Measurements from ENCODE around the gene STYXL2. TPM values are rescaled to one million over a fixed set of nuclear protein-coding genes. Genes with fewer than 3 reads are reported as not detected.

Gene STYXL2
- total RNA-seq, 1 donor from 2014 or later, result 0.27 TPM

DNA sequence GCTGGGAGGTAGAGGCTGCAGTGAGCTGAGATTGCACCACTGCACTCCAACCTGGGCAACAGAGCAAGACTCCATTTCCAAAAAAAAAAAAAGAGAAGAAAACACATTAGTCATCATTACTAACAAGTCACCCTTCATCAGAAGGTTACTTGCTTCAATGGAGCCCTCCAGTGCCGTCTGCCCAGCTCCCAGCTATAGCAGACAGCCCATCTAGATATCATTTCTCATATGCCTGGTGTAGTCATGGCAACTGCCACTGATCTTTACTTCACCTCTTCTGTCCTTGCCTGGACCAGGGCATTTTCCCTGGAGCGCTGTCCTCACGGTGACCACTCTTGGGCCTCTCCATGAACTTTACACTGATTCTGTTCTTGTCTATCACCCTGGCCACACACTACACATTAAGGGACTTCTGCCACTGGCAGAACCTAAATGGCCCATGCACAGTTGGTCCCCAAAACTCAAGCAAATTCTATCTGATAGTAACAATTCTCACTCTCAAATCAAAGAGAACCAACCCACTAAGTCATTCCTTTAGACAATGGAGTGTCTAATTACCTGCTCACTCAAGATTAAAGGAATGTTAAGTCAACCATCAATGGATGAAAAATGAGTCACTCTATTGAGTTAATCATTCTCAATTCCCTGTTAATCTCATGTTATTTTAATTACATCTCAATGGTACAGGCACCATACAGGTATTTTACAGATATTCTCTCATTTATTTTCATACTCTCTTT lies 16.6 kb upstream of the STYXL2 start:
- H3K27me3 Mint-ChIP-seq (ENCODE audit: unreplicated experiment), result peaks cover 6% of the 10 kb centered on the region
- no peak for TF ChIP-seq CTCF (IDR thresholded peaks at IDR 0.05; ENCODE audit: partially characterized antibody, unreplicated experiment)
- no peaks in the 10 kb centered on the region for H3K9me3 Mint-ChIP-seq (ENCODE audit: unreplicated experiment)
- peaks cover 9% of the 10 kb centered on the region for H3K36me3 Mint-ChIP-seq (ENCODE audit: unreplicated experiment)
- no peak for DNase-seq
- H3K4me1 Mint-ChIP-seq (ENCODE audit: low read depth, unreplicated experiment), result peaks cover 10% of the 10 kb centered on the region
- no peak overlapping the region for H3K4me3 Mint-ChIP-seq (ENCODE audit: unreplicated experiment)
- no peak overlapping the region for H3K27ac Mint-ChIP-seq (ENCODE audit: unreplicated experiment)

DNA sequence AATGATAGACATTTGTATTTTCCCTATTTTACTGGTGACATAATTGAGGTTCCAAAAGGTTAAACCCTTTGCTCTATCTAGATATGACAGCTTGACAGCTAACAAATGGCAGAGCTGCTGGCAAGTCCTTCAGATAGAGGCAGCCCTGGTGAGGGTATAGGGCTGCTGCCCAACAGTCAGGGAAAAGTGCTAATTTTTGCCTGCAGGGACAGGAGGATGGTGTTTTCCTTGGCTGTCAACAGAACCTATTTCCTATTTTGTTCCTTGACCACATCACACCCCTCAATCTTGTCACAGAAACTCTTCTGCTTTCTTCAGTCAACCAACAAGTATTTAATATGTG lies 16.0 kb upstream of the STYXL2 start:
- Mint-ChIP-seq H3K9me3 (ENCODE audit: unreplicated experiment) (no peaks in the 10 kb centered on the region), H3K27me3 (ENCODE audit: unreplicated experiment) (peaks cover 6% of the 10 kb centered on the region), H3K4me1 (ENCODE audit: low read depth, unreplicated experiment) (peaks cover 11% of the 10 kb centered on the region), H3K36me3 (ENCODE audit: unreplicated experiment) (peaks cover 9% of the 10 kb centered on the region), H3K4me3 (ENCODE audit: unreplicated experiment) (no peak overlapping the region), H3K27ac (ENCODE audit: unreplicated experiment) (no peak overlapping the region)
- TF ChIP-seq CTCF (IDR thresholded peaks at IDR 0.05; ENCODE audit: partially characterized antibody, unreplicated experiment), result no peak
- DNase-seq, result no peak

- Mint-ChIP-seq H3K4me3 (ENCODE audit: unreplicated experiment) (no peak overlapping the region), H3K9me3 (ENCODE audit: unreplicated experiment) (no peaks in the 10 kb centered on the region), H3K27ac (ENCODE audit: unreplicated experiment) (no peak overlapping the region), H3K27me3 (ENCODE audit: unreplicated experiment) (peaks cover 1% of the 10 kb centered on the region), H3K4me1 (ENCODE audit: low read depth, unreplicated experiment) (peaks cover 11% of the 10 kb centered on the region), H3K36me3 (ENCODE audit: unreplicated experiment) (peaks cover 9% of the 10 kb centered on the region)
- no peak for TF ChIP-seq CTCF (IDR thresholded peaks at IDR 0.05; ENCODE audit: partially characterized antibody, unreplicated experiment)
- DNase-seq, result no peak
Measured at GRCh38 chr1:167081594-167082156, 12.2 kb upstream of the STYXL2 start.

DNA sequence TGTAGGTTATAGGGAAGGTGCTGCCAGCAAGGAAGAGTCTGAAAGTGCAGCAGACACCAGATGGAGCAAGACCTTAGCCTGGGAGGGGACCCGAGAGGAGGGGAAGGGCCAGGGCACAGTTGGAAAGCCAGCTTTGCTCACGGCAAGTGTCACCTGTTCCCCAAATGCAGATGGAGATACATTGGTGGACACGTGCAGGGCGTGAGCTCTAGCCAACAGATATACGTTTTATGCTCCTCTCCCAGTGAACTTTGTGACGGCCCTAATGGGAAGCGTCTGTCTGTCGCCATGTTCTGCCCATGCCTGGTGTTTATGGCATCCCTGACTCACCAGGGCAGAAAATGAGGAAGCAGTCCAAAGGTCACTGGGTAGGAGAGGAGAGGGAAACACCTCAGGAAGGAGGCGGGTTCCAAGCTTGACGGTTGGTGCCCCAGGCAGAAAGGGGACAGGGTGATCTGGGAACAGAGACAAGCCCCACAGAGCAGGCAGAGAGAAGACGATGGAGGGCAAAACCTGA lies 11.3 kb upstream of the STYXL2 start:
- no peak for DNase-seq
- H3K4me1 Mint-ChIP-seq (ENCODE audit: low read depth, unreplicated experiment), result peaks cover 11% of the 10 kb centered on the region
- peaks cover 9% of the 10 kb centered on the region for H3K36me3 Mint-ChIP-seq (ENCODE audit: unreplicated experiment)
- H3K4me3 Mint-ChIP-seq (ENCODE audit: unreplicated experiment), result no peak overlapping the region
- H3K27ac Mint-ChIP-seq (ENCODE audit: unreplicated experiment), result no peak overlapping the region
- peaks cover 1% of the 10 kb centered on the region for H3K27me3 Mint-ChIP-seq (ENCODE audit: unreplicated experiment)
- no peak for TF ChIP-seq CTCF (IDR thresholded peaks at IDR 0.05; ENCODE audit: partially characterized antibody, unreplicated experiment)
- H3K9me3 Mint-ChIP-seq (ENCODE audit: unreplicated experiment), result no peaks in the 10 kb centered on the region

DNA sequence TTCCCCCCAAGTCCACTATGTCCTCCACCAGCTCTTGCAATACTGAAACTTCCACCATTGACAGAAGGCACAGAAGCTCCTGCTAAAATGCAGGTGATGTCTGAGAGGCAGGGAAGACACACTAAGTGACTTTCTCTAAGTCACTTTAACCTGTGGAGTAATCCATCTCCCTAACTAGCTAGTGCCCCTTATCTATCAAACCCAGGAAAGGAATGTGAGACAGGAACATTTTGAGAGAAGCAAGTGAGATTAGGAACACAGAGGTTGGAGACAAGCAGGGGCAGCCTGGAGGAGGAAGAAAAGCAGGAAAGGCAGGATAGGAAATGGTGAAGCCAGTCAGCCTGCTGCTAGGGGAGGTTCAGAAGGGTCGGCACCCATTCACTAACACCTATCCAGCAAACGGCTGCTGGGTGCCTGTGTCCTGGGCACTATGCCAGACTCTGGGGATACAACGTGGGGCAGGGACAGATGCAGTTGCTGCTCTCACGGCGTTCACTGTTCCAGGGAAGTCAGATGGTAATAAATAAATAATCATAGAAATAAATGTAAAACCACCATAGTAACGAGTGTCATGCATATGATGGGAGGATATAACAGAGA lies 10.7 kb upstream of the STYXL2 start:
- no peak for TF ChIP-seq CTCF (IDR thresholded peaks at IDR 0.05; ENCODE audit: partially characterized antibody, unreplicated experiment)
- Mint-ChIP-seq H3K4me3 (ENCODE audit: unreplicated experiment) (no peak overlapping the region), H3K4me1 (ENCODE audit: low read depth, unreplicated experiment) (peaks cover 11% of the 10 kb centered on the region), H3K27me3 (ENCODE audit: unreplicated experiment) (peaks cover 1% of the 10 kb centered on the region), H3K9me3 (ENCODE audit: unreplicated experiment) (no peaks in the 10 kb centered on the region), H3K36me3 (ENCODE audit: unreplicated experiment) (peaks cover 9% of the 10 kb centered on the region), H3K27ac (ENCODE audit: unreplicated experiment) (no peak overlapping the region)
- no peak for DNase-seq
